ENCODE results near the gene HNRNPK. TPM values are rescaled to one million over a fixed set of nuclear protein-coding genes. Genes with fewer than 3 reads are reported as not detected.

HNRNPK gene
- total RNA-seq, 1 experiment from 2014 or later, result 723 TPM

- H3K4me3 Mint-ChIP-seq, result no peak overlapping the region
- peaks cover 19% of the 10 kb centered on the region for H3K4me1 Mint-ChIP-seq
- ChIA-PET CTCF (interaction anchor here (0.7 to 3.6 kb wide), 4 partner anchors 238 to 1397 kb away, joined by 3 to 28 read pairs (median 4); no protein-coding TSS in a partner anchor), POLR2A (no interaction called here)
- TF ChIP-seq ZNF425 (CRISPR knock-in tag; conservative IDR thresholded peaks at IDR 0.05) (no peak), FOXP4 (CRISPR knock-in tag; IDR thresholded peaks at IDR 0.05) (no peak), TP53 (CRISPR knock-in tag; IDR thresholded peaks at IDR 0.05) (no peak), ZNF317 (CRISPR knock-in tag; IDR thresholded peaks at IDR 0.05; ENCODE audit: borderline replicate concordance, low read depth) (no peak), USF1 (CRISPR knock-in tag; IDR thresholded peaks at IDR 0.05) (peak; percentile 60), USF2 (CRISPR knock-in tag; IDR thresholded peaks at IDR 0.05) (peak; percentile 76), MAX (CRISPR knock-in tag; IDR thresholded peaks at IDR 0.05) (no peak)
- no peaks in the 10 kb centered on the region for H3K36me3 Mint-ChIP-seq
- H3K9me3 Mint-ChIP-seq, result no peaks in the 10 kb centered on the region
- ATAC-seq (peak; percentile 48), DNase-seq (ENCODE audit: low spot score) (no peak)
- H3K27me3 Mint-ChIP-seq (ENCODE audit: low read depth), result no peaks in the 10 kb centered on the region
- no peak overlapping the region for H3K27ac Mint-ChIP-seq
These were observed 44.6 kb downstream of the HNRNPK start for GRCh38 chr9:83935276-83935935.

GRCh38 chr9:83934569-83935275, 45.3 kb downstream of the HNRNPK start:
- ChIA-PET CTCF (interaction anchor here (1.3 to 3.6 kb wide), 2 partner anchors 326 to 360 kb away, joined by 4 to 28 read pairs; no protein-coding TSS in a partner anchor), POLR2A (interaction anchor here (0.7 kb wide), 1 partner anchor 316 kb away, joined by 3 read pairs; no protein-coding TSS in a partner anchor)
- Mint-ChIP-seq H3K9me3 (no peaks in the 10 kb centered on the region), H3K4me1 (peaks cover 19% of the 10 kb centered on the region), H3K27ac (peak overlapping the region; percentile 16; the same call in 1 of the 2 replicates), H3K4me3 (no peak overlapping the region), H3K36me3 (no peaks in the 10 kb centered on the region), H3K27me3 (ENCODE audit: low read depth) (no peaks in the 10 kb centered on the region)
- DNase-seq (ENCODE audit: low spot score), result no peak
- peak; percentile 36 for ATAC-seq
- no peak for TF ChIP-seq ZNF121 (CRISPR knock-in tag; IDR thresholded peaks at IDR 0.05)
- no peak for TF ChIP-seq PRDM15 (CRISPR knock-in tag; IDR thresholded peaks at IDR 0.05)
- no peak for TF ChIP-seq KAT7 (CRISPR knock-in tag; IDR thresholded peaks at IDR 0.05; ENCODE audit: borderline replicate concordance)
- no peak for TF ChIP-seq SMAD4 (CRISPR knock-in tag; IDR thresholded peaks at IDR 0.05)
- no peak for TF ChIP-seq FOXJ3 (CRISPR knock-in tag; IDR thresholded peaks at IDR 0.05; ENCODE audit: borderline replicate concordance)
- no peak for TF ChIP-seq GABPB1 (CRISPR knock-in tag; IDR thresholded peaks at IDR 0.05)
